H1 (cell line): Measurements from ENCODE around the gene HDHD2. TPM values are rescaled to one million over a fixed set of nuclear protein-coding genes. Genes with fewer than 3 reads are reported as not detected.

Experiments
- CTCF ChIA-PET: fragments of 300-600 bp; sonication (Branson Sonifier 250); formaldehyde crosslinking; loops from one replicate; lab custom pipeline; 2021; ENCODE audit not compliant: partially characterized antibody; lab: Charles Lee
- POLR2A ChIA-PET: fragments of 300-600 bp; sonication (Branson Sonifier 250); formaldehyde crosslinking; loops from one replicate; lab custom pipeline; 2021; ENCODE audit warnings: inconsistent platforms; ENCODE audit not compliant: partially characterized antibody; lab: Charles Lee
- DNase-seq, 2 experiments: peaks; one replicate each; pipeline versions ENCODE4 v3.0.0 to v3.0.0-alpha.2; 2010 to 2022; ENCODE audit warnings: low spot score in 2 of 2, low read depth in 1 of 2, mixed read lengths in 1 of 2
- FAIRE-seq: peaks from 2 replicates; lab custom pipeline; 2011; peaks lifted over from hg19 to GRCh38; lab: Jason Lieb, UNC
- H2AFZ ChIP-seq: 2 replicates; pipeline ENCODE4 v1.8.1; 2012; ENCODE audit warnings: low read length, inconsistent platforms
- H2AK5ac ChIP-seq: 2 replicates; pipeline ENCODE4 v1.6.1; 2013; ENCODE audit warnings: low read depth, low read length
- H2BK120ac ChIP-seq: replicated peaks from 2 replicates; pipeline ENCODE3; 2013; ENCODE audit warnings: low read depth, low read length, inconsistent platforms
- H2BK12ac ChIP-seq: 2 replicates; pipeline ENCODE4 v1.6.1; 2013; ENCODE audit warnings: low read depth, low read length
- H2BK15ac ChIP-seq: 2 replicates; pipeline ENCODE4 v1.6.1; 2013; ENCODE audit warnings: low read length
- H2BK20ac ChIP-seq: 2 replicates; pipeline ENCODE4 v1.6.1; 2013; ENCODE audit warnings: low read length
- H2BK5ac ChIP-seq: 2 replicates; pipeline ENCODE4 v1.6.1; 2013; ENCODE audit warnings: low read depth, low read length
- H3K14ac ChIP-seq: 2 replicates; pipeline ENCODE4 v1.6.1; 2013; ENCODE audit warnings: inconsistent platforms; ENCODE audit not compliant: insufficient read length
- H3K18ac ChIP-seq: 2 replicates; pipeline ENCODE4 v1.6.1; 2013; ENCODE audit warnings: low read length; ENCODE audit errors: extremely low read depth
- H3K23ac ChIP-seq: 2 replicates; pipeline ENCODE4 v1.6.1; 2013; ENCODE audit warnings: inconsistent platforms; ENCODE audit not compliant: insufficient read length
- H3K23me2 ChIP-seq: 2 replicates; pipeline ENCODE4 v1.6.1; 2013; ENCODE audit warnings: low read depth, low read length
- H3K27ac ChIP-seq: 2 replicates; pipeline ENCODE4 v1.6.1; 2011; ENCODE audit warnings: low read depth, low read length, inconsistent platforms
- H3K27me3 ChIP-seq, 4 experiments: replicated peaks in 1 of 4; 1 replicate in 1 of 4; 2 replicates in 3 of 4; pipeline versions ENCODE4 v1.6.1 to v1.8.1; 2011 to 2013; ENCODE audit warnings: low read length in 3 of 4, mild to moderate bottlenecking in 3 of 4, inconsistent platforms in 2 of 4, mixed read lengths in 2 of 4, moderate library complexity in 1 of 4; ENCODE audit not compliant: control insufficient read depth in 3 of 4, insufficient read depth in 3 of 4; ENCODE audit errors: extremely low read depth in 1 of 4
- H3K36me3 ChIP-seq, 4 experiments: 2 replicates each; pipeline versions ENCODE4 v1.6.1 to v1.8.1; 2011 to 2013; ENCODE audit warnings: mild to moderate bottlenecking in 4 of 4, low read length in 3 of 4, moderate library complexity in 2 of 4, control low read depth in 1 of 4, inconsistent platforms in 1 of 4; ENCODE audit not compliant: insufficient read depth in 4 of 4, control insufficient read depth in 2 of 4
- H3K4ac ChIP-seq: replicated peaks from 2 replicates; pipeline ENCODE3; 2013; ENCODE audit warnings: low read length, low read depth, mixed read lengths, inconsistent platforms; ENCODE audit not compliant: insufficient read length
- H3K4me1 ChIP-seq, 4 experiments: replicated peaks in 1 of 4; 1 replicate in 1 of 4; 2 replicates in 3 of 4; pipeline versions ENCODE4 v1.6.1 to v1.8.1; 2011 to 2013; ENCODE audit warnings: low read length in 3 of 4, inconsistent platforms in 2 of 4, mixed read lengths in 1 of 4; ENCODE audit not compliant: insufficient read depth in 4 of 4, control insufficient read depth in 3 of 4
- H3K4me2 ChIP-seq, 2 experiments: 2 replicates each; pipeline versions ENCODE4 v1.6.1 to v1.8.1; 2011 to 2013; ENCODE audit warnings: low read depth in 2 of 2, low read length in 2 of 2, control low read depth in 1 of 2, inconsistent platforms in 1 of 2, mild to moderate bottlenecking in 1 of 2; ENCODE audit not compliant: insufficient read depth in 1 of 2
- H3K4me3 ChIP-seq, 4 experiments: fragments of 200-600, 300-600 bp in 1 of 4; sonication (generic), shearing (Covaris generic), sonication (Bioruptor Twin) in 1 of 4; 2 replicates each; pipeline versions ENCODE4 v1.5.1 to v1.8.1; 2011 to 2016; ENCODE audit warnings: low read length in 4 of 4, low read depth in 3 of 4, control low read depth in 2 of 4, inconsistent platforms in 2 of 4, mild to moderate bottlenecking in 2 of 4, mixed read lengths in 1 of 4, moderate library complexity in 1 of 4; ENCODE audit not compliant: insufficient read depth in 2 of 4; ENCODE audit errors: extremely low read depth in 1 of 4
- H3K56ac ChIP-seq: replicated peaks from 2 replicates; pipeline ENCODE3; 2013; ENCODE audit warnings: low read depth, mild to moderate bottlenecking, mixed read lengths, low read length, inconsistent platforms; ENCODE audit not compliant: insufficient read length
- H3K79me1 ChIP-seq: 2 replicates; pipeline ENCODE4 v1.6.1; 2013; ENCODE audit warnings: low read depth, low read length, control low read depth
- H3K79me2 ChIP-seq, 2 experiments: 2 replicates each; pipeline versions ENCODE4 v1.6.1 to v1.8.1; 2012 to 2013; ENCODE audit warnings: low read length in 2 of 2, mild to moderate bottlenecking in 2 of 2, inconsistent platforms in 1 of 2; ENCODE audit not compliant: insufficient read depth in 2 of 2, control insufficient read depth in 1 of 2
- H3K9ac ChIP-seq, 4 experiments: replicated peaks in 1 of 4; 1 replicate in 1 of 4; 2 replicates in 3 of 4; pipeline versions ENCODE4 v1.6.1 to v1.8.1; 2011 to 2013; ENCODE audit warnings: low read depth in 3 of 4, low read length in 3 of 4, control low read depth in 2 of 4, mild to moderate bottlenecking in 2 of 4, moderate library complexity in 2 of 4, inconsistent platforms in 1 of 4; ENCODE audit errors: extremely low read depth in 1 of 4
- H3K9me3 ChIP-seq, 2 experiments: 2 replicates each; pipeline versions ENCODE4 v1.6.1 to v1.8.1; 2012 to 2013; ENCODE audit warnings: mild to moderate bottlenecking in 2 of 2, moderate library complexity in 2 of 2, control low read depth in 1 of 2, inconsistent platforms in 1 of 2, low read depth in 1 of 2, low read length in 1 of 2, mixed read lengths in 1 of 2; ENCODE audit not compliant: insufficient read depth in 2 of 2
- H4K20me1 ChIP-seq, 2 experiments: replicated peaks in 1 of 2; 2 replicates each; pipeline versions ENCODE3 to v1.8.1; 2011 to 2013; ENCODE audit warnings: inconsistent platforms in 2 of 2, low read length in 2 of 2, mild to moderate bottlenecking in 1 of 2; ENCODE audit not compliant: insufficient read depth in 2 of 2, control insufficient read depth in 1 of 2
- H4K5ac ChIP-seq: 2 replicates; pipeline ENCODE4 v1.6.1; 2013; ENCODE audit warnings: low read length, low read depth, mixed read lengths, inconsistent platforms; ENCODE audit not compliant: insufficient read length
- H4K8ac ChIP-seq: 2 replicates; pipeline ENCODE4 v1.8.0; 2013; ENCODE audit warnings: mild to moderate bottlenecking, moderate library complexity, low read length, inconsistent platforms; ENCODE audit not compliant: insufficient read depth; ENCODE audit errors: extremely low read depth
- H4K91ac ChIP-seq: replicated peaks from 2 replicates; pipeline ENCODE3; 2013; ENCODE audit warnings: low read length, mixed read lengths, inconsistent platforms; ENCODE audit not compliant: insufficient read length
- CREB1 ChIP-seq: IDR thresholded peaks from 2 replicates; pipeline ENCODE4 v1.6.1; 2012; ENCODE audit warnings: inconsistent platforms
- EGR1 ChIP-seq: IDR thresholded peaks from 2 replicates; pipeline ENCODE4 v1.6.1; 2011; ENCODE audit warnings: low read depth, low read length, borderline replicate concordance
- EP300 ChIP-seq, 2 experiments: IDR thresholded peaks; 1 replicate in 1 of 2; 2 replicates in 1 of 2; pipeline ENCODE4 v1.6.1; 2011 to 2012; ENCODE audit warnings: low read depth in 2 of 2, low read length in 2 of 2, mild to moderate bottlenecking in 2 of 2, borderline replicate concordance in 1 of 2, inconsistent platforms in 1 of 2, moderate library complexity in 1 of 2
- HDAC2 ChIP-seq, 2 experiments: fragments of 300-600 bp in 1 of 2; sonication (generic) in 1 of 2; IDR thresholded peaks; 2 replicates each; pipeline ENCODE4 v1.6.1; 2011 to 2012; ENCODE audit warnings: low read depth in 2 of 2, low read length in 2 of 2, mild to moderate bottlenecking in 2 of 2, moderate library complexity in 2 of 2, borderline replicate concordance in 1 of 2, inconsistent platforms in 1 of 2
- POLR2A ChIP-seq, 2 experiments: IDR thresholded peaks; 1 replicate in 1 of 2; 2 replicates in 1 of 2; pipeline ENCODE4 v1.6.1; 2011; ENCODE audit warnings: low read depth in 2 of 2, low read length in 2 of 2, mild to moderate bottlenecking in 2 of 2; ENCODE audit errors: control extremely low read depth in 1 of 2
- SP1 ChIP-seq: IDR thresholded peaks from 2 replicates; pipeline ENCODE4 v1.6.1; 2011; ENCODE audit warnings: low read depth, low read length
- SP4 ChIP-seq: IDR thresholded peaks from 2 replicates; pipeline ENCODE4 v1.6.1; 2012; ENCODE audit warnings: low read length, inconsistent platforms
- TCF12 ChIP-seq: IDR thresholded peaks from 2 replicates; pipeline ENCODE4 v1.6.1; 2011; ENCODE audit warnings: low read depth, mild to moderate bottlenecking, low read length
- WGBS, 2 experiments: shearing (Covaris generic) in 1 of 2; methylation state at CpG; one replicate each; pipeline versions ENCODE4 v1.1.6 to v1.1.7; 2013 to 2015; ENCODE audit warnings: low lambda C conversion rate in 2 of 2, mixed read lengths in 2 of 2, inconsistent platforms in 1 of 2, low coverage in 1 of 2, missing lambda C conversion rate in 1 of 2; ENCODE audit not compliant: insufficient replicate concordance in 2 of 2, insufficient coverage in 1 of 2, insufficient read length in 1 of 2; ENCODE audit errors: extremely low coverage in 1 of 2, missing lambda C conversion rate in 1 of 2; 5-methylcytosine and 5-hydroxymethylcytosine counted together
- polyA plus RNA-seq, 7 experiments: library from polyadenylated mRNA; depleted of rRNA in 3 of 7; stranded (reverse) in 5 of 7; unstranded in 2 of 7; fragments of >200 nt in 5 of 7; fragments of 200-250 nt in 2 of 7; gene quantifications; 1 replicate in 5 of 7; 2 replicates in 1 of 7; 4 replicates in 1 of 7; pipeline versions ENCODE4 v1.2.1 to v1.2.3, GENCODE V29; 2011 to 2013; ENCODE audit warnings: missing spikeins in 2 of 7, mixed read lengths in 2 of 7
- total RNA-seq: library from RNA; stranded (reverse); fragmentation: NEBNext Ultra II Directional; extraction: Animal tissue kit (Norgen Biotek cat#: 25700); gene quantifications from 2 replicates; pipeline ENCODE4 v1.2.1, GENCODE V29; 2021
- TF ChIP-seq, protein P1 (sequence below): IDR thresholded peaks from 2 replicates; pipeline ENCODE4 v1.6.1; 2011; ENCODE audit warnings: low read depth, mild to moderate bottlenecking, low read length; ENCODE audit not compliant: insufficient read depth

Gene HDHD2
- total and polyA plus RNA-seq, 2 of the 8 experiments (the other 6 are each of a cell fraction or from before 2014, with no cell fraction given), result 16.7 to 42.7 TPM

DNA sequence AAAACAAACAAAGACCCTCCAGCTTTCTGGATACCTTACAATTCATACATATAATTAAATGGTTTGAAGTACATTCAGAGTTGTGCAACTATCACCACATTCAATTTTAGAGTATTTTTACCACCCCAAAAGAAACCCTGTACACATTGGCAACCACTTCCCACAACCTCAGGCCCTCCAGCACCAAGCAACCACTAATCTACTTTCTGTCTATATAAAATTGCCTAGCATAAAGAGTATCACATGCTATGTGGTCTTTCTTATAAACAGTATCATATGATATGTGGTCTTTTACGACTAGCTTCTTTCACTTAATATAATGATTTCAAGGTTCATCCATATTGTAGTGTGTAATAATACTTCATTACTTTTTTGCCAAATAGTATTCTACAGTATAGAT, 18.6 kb upstream of the HDHD2 start:
- peaks cover 0 to 2% (median 0%) of the 10 kb centered on the region in 4 experiments; a peak in 1 of 8 replicates for H3K36me3 ChIP-seq
- no peak overlapping the region for H3K9ac ChIP-seq
- H4K91ac ChIP-seq, result no peak overlapping the region
- no peak overlapping the region for H2BK120ac ChIP-seq
- peaks cover 0 to 59% of the 10 kb centered on the region in 2 experiments; a peak in 2 of 4 replicates for H3K79me2 ChIP-seq
- no peak overlapping the region for H3K56ac ChIP-seq
- DNase-seq (no peak), FAIRE-seq (no peak)
- no peak overlapping the region for H3K14ac ChIP-seq
- H3K27me3 ChIP-seq, result no peaks in the 10 kb centered on the region
- H4K8ac ChIP-seq, result no peak overlapping the region
- H3K4me3 ChIP-seq, result no peak overlapping the region
- no peak overlapping the region for H2BK5ac ChIP-seq
- CTCF ChIA-PET, result no interaction called here
- no peak overlapping the region for H2BK12ac ChIP-seq
- POLR2A ChIA-PET, result interaction anchor here (0.9 to 1.4 kb wide), 3 partner anchors 11 to 69 kb away, joined by 3 read pairs; no protein-coding TSS in a partner anchor
- no peak overlapping the region for H4K5ac ChIP-seq
- no peaks in the 10 kb centered on the region for H3K4me1 ChIP-seq
- no peak overlapping the region for H3K23ac ChIP-seq
- H2AFZ ChIP-seq, result no peak overlapping the region
- H2BK15ac ChIP-seq, result no peak overlapping the region
- no peaks in the 10 kb centered on the region for H3K23me2 ChIP-seq
- no peak for TF ChIP-seq SP4
- no peak for TF ChIP-seq HDAC2 (IDR thresholded peaks at IDR 0.05; ENCODE audit: borderline replicate concordance in 1 of 2, low read depth in 2 of 2, low read length in 2 of 2)
- no peak for TF ChIP-seq TCF12
- no peak for TF ChIP-seq CREB1
- TF ChIP-seq, protein P1, sequence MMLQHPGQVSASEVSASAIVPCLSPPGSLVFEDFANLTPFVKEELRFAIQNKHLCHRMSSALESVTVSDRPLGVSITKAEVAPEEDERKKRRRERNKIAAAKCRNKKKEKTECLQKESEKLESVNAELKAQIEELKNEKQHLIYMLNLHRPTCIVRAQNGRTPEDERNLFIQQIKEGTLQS, result no peak
- TF ChIP-seq EGR1, result no peak
- no peak for TF ChIP-seq POLR2A (IDR thresholded peaks at IDR 0.05; ENCODE audit: control extremely low read depth in 1 of 2, low read depth in 2 of 2, low read length in 2 of 2)
- TF ChIP-seq EP300 (IDR thresholded peaks at IDR 0.05; ENCODE audit: borderline replicate concordance in 1 of 2, low read depth in 2 of 2, low read length in 2 of 2), result no peak
- TF ChIP-seq SP1, result no peak
- H3K27ac ChIP-seq, result no peak overlapping the region
- peaks cover 0 to 5% of the 10 kb centered on the region in 2 experiments for H4K20me1 ChIP-seq
- H3K9me3 ChIP-seq, result no peaks in the 10 kb centered on the region
- H3K18ac ChIP-seq, result no peak overlapping the region
- H2AK5ac ChIP-seq, result no peak overlapping the region
- 84% methylated on average over 1 of the region's 1 CpG; no CpG with 5 or more reads in 1 of the 2 experiments for WGBS, 2 experiments
- H2BK20ac ChIP-seq, result no peak overlapping the region
- peaks cover 4% of the 10 kb centered on the region; the same call in 1 of the 2 replicates for H3K79me1 ChIP-seq
- H3K4me2 ChIP-seq, result no peak overlapping the region
- H3K4ac ChIP-seq, result no peak overlapping the region
